ENCODE results near the gene F2RL2. TPM values are rescaled to one million over a fixed set of nuclear protein-coding genes. Genes with fewer than 3 reads are reported as not detected.

The F2RL2 gene
- total RNA-seq, 1 donor from 2014 or later, result not detected

- H3K27ac ChIP-seq, result no peak overlapping the region
Observed at GRCh38 chr5:76657091-76657490, 33.9 kb upstream of the F2RL2 start.

GRCh38 chr5:76652809-76653414 lies 29.7 kb upstream of the F2RL2 start:
- intact Hi-C loops (cut with DNase I), result no loop called here
- no peak for TF ChIP-seq CTCF (IDR thresholded peaks at IDR 0.05)
- H3K27ac ChIP-seq, result no peak overlapping the region
- H3K4me3 ChIP-seq, result no peak overlapping the region
- peaks cover 14% of the 10 kb centered on the region for H3K9me3 ChIP-seq
- no peaks in the 10 kb centered on the region for H3K27me3 ChIP-seq (ENCODE audit: low read depth)
- H3K36me3 ChIP-seq, result no peaks in the 10 kb centered on the region
- DNase-seq (no peak), ATAC-seq (no peak)
- H3K4me1 ChIP-seq, result no peaks in the 10 kb centered on the region

More at GRCh38 chr5:76657091-76657490, 33.9 kb upstream of the F2RL2 start:
- TF ChIP-seq CTCF (IDR thresholded peaks at IDR 0.05), result no peak
- Histone ChIP-seq H3K27me3 (ENCODE audit: low read depth) (no peaks in the 10 kb centered on the region), H3K9me3 (no peaks in the 10 kb centered on the region), H3K4me3 (no peak overlapping the region), H3K4me1 (no peaks in the 10 kb centered on the region), H3K36me3 (peaks cover 6% of the 10 kb centered on the region)
- ATAC-seq (no peak), DNase-seq (no peak)
- intact Hi-C loops (cut with DNase I), result no loop called here

GRCh38 chr5:76649140-76649539 lies 25.9 kb upstream of the F2RL2 start:
- no peak for ATAC-seq
- no peak for DNase-seq

GRCh38 chr5:76643371-76643770 lies 20.2 kb upstream of the F2RL2 start:
- no peak for TF ChIP-seq CTCF (IDR thresholded peaks at IDR 0.05)
- ATAC-seq (no peak), DNase-seq (no peak)
- Histone ChIP-seq H3K27ac (no peak overlapping the region), H3K9me3 (no peaks in the 10 kb centered on the region), H3K27me3 (ENCODE audit: low read depth) (no peaks in the 10 kb centered on the region), H3K36me3 (no peaks in the 10 kb centered on the region), H3K4me1 (peaks cover 4% of the 10 kb centered on the region), H3K4me3 (no peak overlapping the region)
- intact Hi-C loops (cut with DNase I), result no loop called here

More at GRCh38 chr5:76649140-76649539, 25.9 kb upstream of the F2RL2 start:
- no peaks in the 10 kb centered on the region for H3K27me3 ChIP-seq (ENCODE audit: low read depth)
- peaks cover 14% of the 10 kb centered on the region for H3K9me3 ChIP-seq
- no peaks in the 10 kb centered on the region for H3K36me3 ChIP-seq
- no peak for TF ChIP-seq CTCF (IDR thresholded peaks at IDR 0.05)
- intact Hi-C loops (cut with DNase I), result no loop called here
- no peak overlapping the region for H3K4me3 ChIP-seq
- H3K4me1 ChIP-seq, result no peaks in the 10 kb centered on the region
- no peak overlapping the region for H3K27ac ChIP-seq

- intact Hi-C loops (cut with DNase I), result no loop called here
Observed at GRCh38 chr5:76642390-76643040, 19.3 kb upstream of the F2RL2 start.

More at GRCh38 chr5:76642390-76643040, 19.3 kb upstream of the F2RL2 start:
- Histone ChIP-seq H3K27ac (no peak overlapping the region), H3K4me3 (no peak overlapping the region), H3K27me3 (ENCODE audit: low read depth) (no peaks in the 10 kb centered on the region), H3K36me3 (no peaks in the 10 kb centered on the region), H3K4me1 (peaks cover 4% of the 10 kb centered on the region), H3K9me3 (no peaks in the 10 kb centered on the region)
- DNase-seq (no peak), ATAC-seq (no peak)
- TF ChIP-seq CTCF (IDR thresholded peaks at IDR 0.05), result no peak
